Measurements from ENCODE around the gene RANBP3.
A peak's percentile ranks its signal among the peaks of the same experiment; 100 is the strongest.
"Not testable (repeated sequence)": the region's sequence is repeated elsewhere in the genome, so short reads cannot be mapped to it uniquely, and the experiment has no call there.

The RANBP3 gene

GRCh38 chr19:5963855-5964254, 14.1 kb downstream of the RANBP3 start:
- DNase-seq, result no peak

GRCh38 chr19:5963259-5963658, 14.7 kb downstream of the RANBP3 start:
- not testable (repeated sequence) for DNase-seq

- DNase-seq, result peak; percentile 99
Observed at GRCh38 chr19:5961969-5962945, 15.7 kb downstream of the RANBP3 start.

- not testable (repeated sequence) for DNase-seq
Observed at GRCh38 chr19:5961641-5961968, 16.3 kb downstream of the RANBP3 start.

GRCh38 chr19:5960005-5961001, 17.6 kb downstream of the RANBP3 start:
- peak; percentile 35 for DNase-seq

- DNase-seq, result no peak
Observed at GRCh38 chr19:5959260-5960004, 18.5 kb downstream of the RANBP3 start.

- DNase-seq, result no peak
Observed at GRCh38 chr19:5958851-5959122, 19.2 kb downstream of the RANBP3 start.

- no peak for DNase-seq
Observed at GRCh38 chr19:5958074-5958850, 19.7 kb downstream of the RANBP3 start.

- peak; percentile 84 for DNase-seq
Observed at GRCh38 chr19:5957170-5957569, 20.8 kb downstream of the RANBP3 start.

- no peak for DNase-seq
Observed at GRCh38 chr19:5956728-5957127, 21.2 kb downstream of the RANBP3 start.

GRCh38 chr19:5956323-5956722, 21.6 kb downstream of the RANBP3 start:
- no peak for DNase-seq

GRCh38 chr19:5955636-5955935, 22.4 kb downstream of the RANBP3 start:
- DNase-seq, result no peak

GRCh38 chr19:5954293-5954692, 23.6 kb downstream of the RANBP3 start:
- peak; percentile 33 for DNase-seq

- DNase-seq, result no peak
Observed at GRCh38 chr19:5953680-5954213, 24.2 kb downstream of the RANBP3 start.

GRCh38 chr19:5953030-5953589, 24.8 kb downstream of the RANBP3 start:
- no peak for DNase-seq

- no peak for DNase-seq
Observed at GRCh38 chr19:5952193-5953029, 25.5 kb downstream of the RANBP3 start.

- peak; percentile 16 for DNase-seq
Observed at GRCh38 chr19:5951338-5951861, 26.5 kb downstream of the RANBP3 start.

GRCh38 chr19:5950741-5951140, 27.2 kb downstream of the RANBP3 start:
- no peak for DNase-seq

GRCh38 chr19:5949792-5950305, 28.1 kb downstream of the RANBP3 start:
- peak; percentile 89 for DNase-seq

Data from DMS153 (cell line).